ENCODE measurements around the gene AEBP1. TPM values are rescaled to one million over a fixed set of nuclear protein-coding genes. Genes with fewer than 3 reads are reported as not detected.
"Not testable (repeated sequence)": the region's sequence is repeated elsewhere in the genome, so short reads cannot be mapped to it uniquely, and the experiment has no call there.

The AEBP1 gene
- total and polyA plus RNA-seq, 4 donors: 293 to 2,243 (median 977) TPM

DNA sequence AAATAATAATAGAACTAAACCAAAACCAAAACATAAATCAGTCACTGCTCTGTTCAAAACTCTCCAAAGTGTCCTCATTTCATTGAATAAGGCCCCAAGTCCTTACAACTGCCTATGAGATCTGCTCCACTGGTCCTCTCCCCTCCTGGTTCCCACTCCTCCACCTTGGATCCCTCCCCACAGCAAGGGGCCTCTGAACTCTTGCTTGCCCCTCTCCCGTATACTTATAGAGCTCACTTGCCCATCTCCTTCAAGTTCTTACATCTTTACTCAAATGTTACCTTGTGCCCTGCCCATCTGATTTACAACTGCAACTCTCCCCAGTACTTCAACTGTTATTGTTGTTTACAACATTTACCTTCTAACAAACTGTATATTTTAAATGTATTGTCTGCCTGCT lies 18.4 kb downstream of the AEBP1 start:
- ATAC-seq (ENCODE audit: low FRiP score) (no peak), DNase-seq (no peak)
- H3K4me3 ChIP-seq (ENCODE audit: low read length in 2 of 2): peak overlapping the region; percentile 13 to 20
- H3K4me1 ChIP-seq (ENCODE audit: control insufficient read depth in 1 of 2, insufficient read depth in 2 of 2, low read length in 2 of 2): peaks cover 0 to 2% of the 10 kb centered on the region in 2 donors
- intact Hi-C loops (cut with DNase I): loop anchor here (5.0 kb wide), 2 partner anchors 40 to 50 kb away; partner anchors contain the start of gene POLM (in 1 of the 2)
- no peaks in the 10 kb centered on the region for H3K9me3 ChIP-seq (ENCODE audit: control insufficient read depth, low read length)
- H3K36me3 ChIP-seq (ENCODE audit: control insufficient read depth in 1 of 2, insufficient read depth in 2 of 2, low read length in 1 of 2): no peaks in the 10 kb centered on the region
- no peaks in the 10 kb centered on the region for H3K27me3 ChIP-seq (ENCODE audit: control insufficient read depth in 1 of 2, insufficient read depth in 2 of 2, low read length in 1 of 2)
- H3K27ac ChIP-seq (ENCODE audit: low read depth in 1 of 2, low read length in 2 of 2): peak overlapping the region in 1 of 2 donors; percentile 61
- WGBS, 2 donors: 40 to 46% methylated on average over 1 of the region's 1 CpG

GRCh38 chr7:44123190-44124003 lies 19.3 kb downstream of the AEBP1 start, which contains the start of gene POLD2:
Gene POLD2 (minus strand): TSS chr7:44123548. CDS start chr7:44122053, 1,495 bp downstream.
- DNase-seq: peak; percentile 99 to 100
- Histone ChIP-seq H3K36me3 (ENCODE audit: control insufficient read depth in 1 of 2, insufficient read depth in 2 of 2, low read length in 1 of 2) (no peaks in the 10 kb centered on the region), H3K27ac (ENCODE audit: low read depth in 1 of 2, low read length in 2 of 2) (peak within 1 kb of the TSS in 1 of 2 donors; percentile 61), H3K27me3 (ENCODE audit: control insufficient read depth in 1 of 2, insufficient read depth in 2 of 2, low read length in 1 of 2) (no peaks in the 10 kb centered on the region), H3K4me1 (ENCODE audit: control insufficient read depth in 1 of 2, insufficient read depth in 2 of 2, low read length in 2 of 2) (peaks cover 0 to 2% of the 10 kb centered on the region in 2 donors), H3K4me3 (ENCODE audit: low read length in 2 of 2) (peak within 1 kb of the TSS; percentile 20 to 31), H3K9me3 (ENCODE audit: control insufficient read depth, low read length) (no peaks in the 10 kb centered on the region)
- intact Hi-C loops (cut with DNase I): loop anchor here (2.0 to 5.0 kb wide), 3 partner anchors 23 to 51 kb away; partner anchors contain the start of gene POLM (in 1 of the 2)
- peak; percentile 99 for ATAC-seq (ENCODE audit: low FRiP score)
- 0 to 1% methylated on average over 77 to 86 of the region's 86 CpGs for WGBS, 2 donors

DNA sequence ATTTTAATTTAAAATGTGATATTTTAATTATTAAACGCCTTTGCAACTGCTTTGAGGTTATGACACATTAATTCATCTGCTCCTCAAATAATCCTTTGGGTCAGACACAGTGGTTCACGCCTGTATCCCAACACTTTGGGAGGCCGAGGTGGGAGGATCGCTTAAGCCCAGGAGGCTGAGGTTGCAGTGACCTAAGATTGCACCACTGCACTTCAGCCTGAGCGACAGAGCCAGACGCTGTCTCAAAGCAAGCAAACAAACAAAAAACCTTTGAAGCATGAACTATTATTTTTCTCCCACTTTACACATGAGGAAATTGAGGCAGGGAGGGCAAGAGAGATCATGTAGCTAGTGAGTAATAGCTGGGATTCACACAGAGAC lies 20.7 kb downstream of the AEBP1 start:
- intact Hi-C loops (cut with DNase I): loop anchor here (2.0 to 5.0 kb wide), 3 partner anchors 22 to 53 kb away; partner anchors contain the start of gene POLM (in 1 of the 2)
- Histone ChIP-seq H3K4me3 (ENCODE audit: low read length in 2 of 2) (no peak overlapping the region), H3K4me1 (ENCODE audit: control insufficient read depth in 1 of 2, insufficient read depth in 2 of 2, low read length in 2 of 2) (peaks cover 0 to 2% of the 10 kb centered on the region in 2 donors), H3K27ac (ENCODE audit: low read depth in 1 of 2, low read length in 2 of 2) (no peak overlapping the region), H3K27me3 (ENCODE audit: control insufficient read depth in 1 of 2, insufficient read depth in 2 of 2, low read length in 1 of 2) (no peaks in the 10 kb centered on the region), H3K36me3 (ENCODE audit: control insufficient read depth in 1 of 2, insufficient read depth in 2 of 2, low read length in 1 of 2) (no peaks in the 10 kb centered on the region), H3K9me3 (ENCODE audit: control insufficient read depth, low read length) (no peaks in the 10 kb centered on the region)
- DNase-seq: peak in 1 of 2 donors; percentile 29
- 96% methylated on average over 6 of the region's 6 CpGs for WGBS, 2 donors
- no peak for ATAC-seq (ENCODE audit: low FRiP score)

GRCh38 chr7:44126574-44126973 lies 22.4 kb downstream of the AEBP1 start:
- H3K36me3 ChIP-seq (ENCODE audit: control insufficient read depth in 1 of 2, insufficient read depth in 2 of 2, low read length in 1 of 2); H3K9me3 ChIP-seq (ENCODE audit: control insufficient read depth, low read length); DNase-seq; H3K27ac ChIP-seq (ENCODE audit: low read depth in 1 of 2, low read length in 2 of 2); intact Hi-C loops (cut with DNase I); H3K4me3 ChIP-seq (ENCODE audit: low read length in 2 of 2); H3K27me3 ChIP-seq (ENCODE audit: control insufficient read depth in 1 of 2, insufficient read depth in 2 of 2, low read length in 1 of 2); ATAC-seq (ENCODE audit: low FRiP score); H3K4me1 ChIP-seq (ENCODE audit: control insufficient read depth in 1 of 2, insufficient read depth in 2 of 2, low read length in 2 of 2): not testable (repeated sequence)
- 90 to 94% methylated on average over 4 of the region's 4 CpGs for WGBS, 2 donors

DNA sequence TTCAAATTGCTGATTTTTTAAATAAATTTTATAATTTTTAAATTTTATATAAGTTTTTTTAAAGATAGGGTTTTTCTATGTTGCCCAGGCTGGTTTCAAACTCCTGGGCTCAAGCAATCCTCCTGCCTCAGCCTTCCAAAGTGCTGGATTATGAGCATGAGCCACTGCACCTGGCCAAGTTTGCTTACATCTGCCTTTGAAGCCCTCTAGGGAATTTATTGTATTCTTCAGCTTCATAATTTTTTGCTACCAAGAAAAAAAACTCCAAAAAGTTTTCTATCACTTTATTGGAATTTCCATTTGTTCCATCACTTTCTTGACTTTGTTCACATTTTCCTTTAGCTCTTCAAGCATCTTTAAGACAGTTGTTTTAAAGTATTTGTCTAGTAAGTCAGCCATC lies 23.0 kb downstream of the AEBP1 start:
- Histone ChIP-seq H3K4me1 (ENCODE audit: control insufficient read depth in 1 of 2, insufficient read depth in 2 of 2, low read length in 2 of 2) (peaks cover 0 to 2% of the 10 kb centered on the region in 2 donors), H3K4me3 (ENCODE audit: low read length in 2 of 2) (no peak overlapping the region), H3K36me3 (ENCODE audit: control insufficient read depth in 1 of 2, insufficient read depth in 2 of 2, low read length in 1 of 2) (no peaks in the 10 kb centered on the region), H3K27ac (ENCODE audit: low read depth in 1 of 2, low read length in 2 of 2) (no peak overlapping the region), H3K9me3 (ENCODE audit: control insufficient read depth, low read length) (no peaks in the 10 kb centered on the region), H3K27me3 (ENCODE audit: control insufficient read depth in 1 of 2, insufficient read depth in 2 of 2, low read length in 1 of 2) (no peaks in the 10 kb centered on the region)
- DNase-seq: no peak
- ATAC-seq (ENCODE audit: low FRiP score): no peak
- intact Hi-C loops (cut with DNase I): no loop called here

DNA sequence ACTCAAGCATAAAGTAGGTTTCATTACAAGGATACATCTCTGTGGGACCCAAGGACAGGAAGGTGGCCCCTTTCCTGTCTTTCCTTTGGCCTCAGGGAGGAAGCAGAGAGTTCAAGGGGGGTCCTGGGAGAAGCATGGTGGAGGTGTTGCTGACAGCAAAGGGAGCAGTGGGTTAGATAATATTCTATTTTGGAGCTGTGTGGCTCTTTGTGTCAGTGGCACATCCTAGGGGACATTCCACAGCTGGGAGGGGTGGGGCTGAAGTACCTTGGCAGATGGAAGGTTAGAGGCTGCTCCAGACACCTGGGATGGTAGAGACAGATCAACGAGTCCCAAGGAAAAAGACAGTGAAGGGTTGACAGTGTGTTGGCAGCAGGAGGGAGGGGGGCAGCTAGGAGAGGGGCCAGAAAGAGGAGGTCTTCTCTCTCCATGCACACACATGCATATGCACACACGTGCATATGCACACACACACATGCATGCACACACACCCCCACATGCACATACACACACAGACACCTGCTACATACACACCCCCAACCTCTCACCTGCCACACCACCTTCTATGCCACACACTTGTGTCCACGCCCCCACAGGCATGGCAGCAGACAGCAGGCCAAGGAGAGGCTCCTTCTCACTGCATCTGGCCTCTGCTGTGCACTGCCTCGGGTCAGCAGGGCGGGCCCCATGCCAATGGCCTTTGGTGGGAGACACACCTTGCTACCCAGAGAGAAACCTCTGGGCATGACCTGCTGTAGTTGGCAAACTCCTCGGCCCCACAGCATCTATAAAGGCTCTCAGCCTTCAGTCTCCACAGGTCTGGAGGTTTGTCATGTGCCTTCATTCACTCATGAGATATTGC lies 24.8 kb downstream of the AEBP1 start:
- Histone ChIP-seq H3K27ac (ENCODE audit: low read depth in 1 of 2, low read length in 2 of 2) (no peak overlapping the region), H3K9me3 (ENCODE audit: control insufficient read depth, low read length) (no peaks in the 10 kb centered on the region), H3K36me3 (ENCODE audit: control insufficient read depth in 1 of 2, insufficient read depth in 2 of 2, low read length in 1 of 2) (no peaks in the 10 kb centered on the region), H3K4me1 (ENCODE audit: control insufficient read depth in 1 of 2, insufficient read depth in 2 of 2, low read length in 2 of 2) (no peaks in the 10 kb centered on the region), H3K27me3 (ENCODE audit: control insufficient read depth in 1 of 2, insufficient read depth in 2 of 2, low read length in 1 of 2) (no peaks in the 10 kb centered on the region), H3K4me3 (ENCODE audit: low read length in 2 of 2) (no peak overlapping the region)
- intact Hi-C loops (cut with DNase I): no loop called here
- ATAC-seq (ENCODE audit: low FRiP score) (no peak), DNase-seq (no peak)
- 79 to 80% methylated on average over 6 of the region's 6 CpGs for whole genome bisulfite sequencing, 2 donors

DNA sequence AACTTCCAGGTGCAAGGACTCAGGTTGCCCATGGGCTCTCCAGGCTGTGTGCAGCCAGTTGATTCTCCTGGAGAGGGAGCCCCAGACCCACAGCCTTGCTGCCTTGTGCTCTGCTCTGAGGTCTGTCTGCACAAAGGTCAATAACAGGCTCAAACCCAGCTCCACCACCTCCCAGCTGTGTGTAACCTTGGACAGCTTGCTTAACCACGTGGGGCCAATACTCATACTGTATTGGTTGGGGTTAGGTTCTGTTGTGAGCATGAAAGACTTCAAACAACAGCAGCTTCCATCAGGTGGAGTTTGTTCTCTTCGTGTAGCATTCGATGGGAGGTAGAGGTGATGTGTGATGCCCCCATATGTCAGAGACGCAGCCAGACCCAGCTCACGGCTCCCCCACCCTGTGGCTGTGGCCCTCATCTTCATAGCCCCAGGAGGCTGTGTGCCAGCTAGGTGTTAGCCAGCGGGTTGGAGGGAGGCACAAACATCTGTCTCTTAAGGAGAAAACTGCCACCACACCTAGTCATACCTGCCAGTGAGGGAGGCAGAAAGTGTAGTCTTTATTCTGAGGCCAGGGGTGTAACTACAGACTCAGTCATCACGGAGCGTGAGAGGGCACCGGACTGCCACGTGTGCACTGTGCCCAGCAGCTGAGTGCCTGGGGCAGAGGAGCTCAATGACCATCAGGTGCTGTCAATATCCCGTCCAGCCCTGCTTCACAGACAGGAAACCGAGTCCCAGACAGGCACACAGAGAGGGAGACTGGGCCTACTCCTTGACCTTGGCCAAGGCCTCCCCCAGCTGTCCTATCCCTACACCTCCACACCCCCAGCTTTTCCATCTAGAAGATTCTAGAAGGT lies 27.3 kb downstream of the AEBP1 start:
- no peak for ATAC-seq (ENCODE audit: low FRiP score)
- no peak overlapping the region for H3K27ac ChIP-seq (ENCODE audit: low read depth in 1 of 2, low read length in 2 of 2)

GRCh38 chr7:44132039-44132438 lies 27.9 kb downstream of the AEBP1 start:
- no peak for DNase-seq
- intact Hi-C loops (cut with DNase I): no loop called here
- Histone ChIP-seq H3K27me3 (ENCODE audit: control insufficient read depth in 1 of 2, insufficient read depth in 2 of 2, low read length in 1 of 2) (no peaks in the 10 kb centered on the region), H3K36me3 (ENCODE audit: control insufficient read depth in 1 of 2, insufficient read depth in 2 of 2, low read length in 1 of 2) (no peaks in the 10 kb centered on the region), H3K4me3 (ENCODE audit: low read length in 2 of 2) (no peak overlapping the region), H3K4me1 (ENCODE audit: control insufficient read depth in 1 of 2, insufficient read depth in 2 of 2, low read length in 2 of 2) (no peaks in the 10 kb centered on the region), H3K9me3 (ENCODE audit: control insufficient read depth, low read length) (no peaks in the 10 kb centered on the region), H3K27ac (ENCODE audit: low read depth in 1 of 2, low read length in 2 of 2) (no peak overlapping the region)
- WGBS, 2 donors: 57 to 59% methylated on average over 2 of the region's 2 CpGs
- ATAC-seq (ENCODE audit: low FRiP score): no peak

More for the DNA sequence above, 27.3 kb downstream of the AEBP1 start:
- Histone ChIP-seq H3K9me3 (ENCODE audit: control insufficient read depth, low read length) (no peaks in the 10 kb centered on the region), H3K27me3 (ENCODE audit: control insufficient read depth in 1 of 2, insufficient read depth in 2 of 2, low read length in 1 of 2) (no peaks in the 10 kb centered on the region), H3K36me3 (ENCODE audit: control insufficient read depth in 1 of 2, insufficient read depth in 2 of 2, low read length in 1 of 2) (no peaks in the 10 kb centered on the region), H3K4me1 (ENCODE audit: control insufficient read depth in 1 of 2, insufficient read depth in 2 of 2, low read length in 2 of 2) (no peaks in the 10 kb centered on the region), H3K4me3 (ENCODE audit: low read length in 2 of 2) (no peak overlapping the region)
- no peak for DNase-seq
- 82 to 83% methylated on average over 12 of the region's 12 CpGs for WGBS, 2 donors
- intact Hi-C loops (cut with DNase I): no loop called here

Measured in aorta (tissue), 5 donors.